GM21576 (cell line): ENCODE measurements around the gene GSG1.
A peak's percentile ranks its signal among the peaks of the same experiment; 100 is the strongest.
"Not testable (repeated sequence)": the region's sequence is repeated elsewhere in the genome, so short reads cannot be mapped to it uniquely, and the experiment has no call there.

ENCODE experiments used
- ATAC-seq: cut with Tn5 transposase; IDR thresholded peaks from one replicate; pipeline ENCODE4 v1.9.1; 2021; ENCODE audit warnings: mild to moderate bottlenecking, moderate library complexity; ENCODE audit not compliant: unreplicated experiment

Gene GSG1

GRCh38 chr12:13066014-13066413, 37.5 kb downstream of the GSG1 start:
- no peak for ATAC-seq

GRCh38 chr12:13062669-13063068, 40.8 kb downstream of the GSG1 start:
- ATAC-seq = no peak

- no peak for ATAC-seq
These were observed 42.1 kb downstream of the GSG1 start for GRCh38 chr12:13061377-13061776.

- no peak for ATAC-seq
These were observed 42.9 kb downstream of the GSG1 start for GRCh38 chr12:13060581-13060980.

- ATAC-seq = not testable (repeated sequence)
These were observed 49.9 kb downstream of the GSG1 start for GRCh38 chr12:13053617-13054016.

- no peak for ATAC-seq
These were observed 51.0 kb downstream of the GSG1 start for GRCh38 chr12:13052421-13052820.

GRCh38 chr12:13049816-13050215, 53.7 kb downstream of the GSG1 start:
- ATAC-seq = no peak

GRCh38 chr12:13046964-13047363, 56.5 kb downstream of the GSG1 start:
- no peak for ATAC-seq

GRCh38 chr12:13045816-13046215, 57.7 kb downstream of the GSG1 start:
- ATAC-seq = no peak

GRCh38 chr12:13044906-13045299, 58.6 kb downstream of the GSG1 start:
- no peak for ATAC-seq

GRCh38 chr12:13044002-13044905, 59.2 kb downstream of the GSG1 start, which contains the start of gene FAM234B:
FAM234B (plus strand) TSS chr12:13044381; CDS start chr12:13044404, 23 bp downstream.
- ATAC-seq = peak; percentile 80

- no peak for ATAC-seq
These were observed 60.7 kb downstream of the GSG1 start for GRCh38 chr12:13042666-13043230.

GRCh38 chr12:13041224-13041623, 62.2 kb downstream of the GSG1 start:
- no peak for ATAC-seq

- no peak for ATAC-seq
These were observed 64.0 kb downstream of the GSG1 start for GRCh38 chr12:13039328-13039956.

GRCh38 chr12:13038491-13039161, 64.8 kb downstream of the GSG1 start:
- no peak for ATAC-seq

GRCh38 chr12:13036881-13037280, 66.6 kb downstream of the GSG1 start:
- no peak for ATAC-seq

- not testable (repeated sequence) for ATAC-seq
These were observed 68.1 kb downstream of the GSG1 start for GRCh38 chr12:13035335-13035734.
